Measurements from ENCODE around the gene DOCK2.

GRCh38 chr5:169717288-169717687 lies 80.2 kb downstream of the DOCK2 start:
- no peak for TF ChIP-seq CTCF (IDR thresholded peaks at IDR 0.05)
- TF ChIP-seq POLR2A (IDR thresholded peaks at IDR 0.05): no peak
